ENCODE measurements around the gene KCND2.

KCND2 gene

GRCh38 chr7:120320218-120320961 lies 47.4 kb downstream of the KCND2 start:
- H3K9me3 Mint-ChIP-seq, result no peaks in the 10 kb centered on the region
- H3K4me3 Mint-ChIP-seq, result no peak overlapping the region
- no peaks in the 10 kb centered on the region for H3K36me3 Mint-ChIP-seq (ENCODE audit: low read depth)
- H3K4me1 Mint-ChIP-seq, result no peaks in the 10 kb centered on the region
- H3K27ac Mint-ChIP-seq, result no peak overlapping the region
- TF ChIP-seq, protein P1, sequence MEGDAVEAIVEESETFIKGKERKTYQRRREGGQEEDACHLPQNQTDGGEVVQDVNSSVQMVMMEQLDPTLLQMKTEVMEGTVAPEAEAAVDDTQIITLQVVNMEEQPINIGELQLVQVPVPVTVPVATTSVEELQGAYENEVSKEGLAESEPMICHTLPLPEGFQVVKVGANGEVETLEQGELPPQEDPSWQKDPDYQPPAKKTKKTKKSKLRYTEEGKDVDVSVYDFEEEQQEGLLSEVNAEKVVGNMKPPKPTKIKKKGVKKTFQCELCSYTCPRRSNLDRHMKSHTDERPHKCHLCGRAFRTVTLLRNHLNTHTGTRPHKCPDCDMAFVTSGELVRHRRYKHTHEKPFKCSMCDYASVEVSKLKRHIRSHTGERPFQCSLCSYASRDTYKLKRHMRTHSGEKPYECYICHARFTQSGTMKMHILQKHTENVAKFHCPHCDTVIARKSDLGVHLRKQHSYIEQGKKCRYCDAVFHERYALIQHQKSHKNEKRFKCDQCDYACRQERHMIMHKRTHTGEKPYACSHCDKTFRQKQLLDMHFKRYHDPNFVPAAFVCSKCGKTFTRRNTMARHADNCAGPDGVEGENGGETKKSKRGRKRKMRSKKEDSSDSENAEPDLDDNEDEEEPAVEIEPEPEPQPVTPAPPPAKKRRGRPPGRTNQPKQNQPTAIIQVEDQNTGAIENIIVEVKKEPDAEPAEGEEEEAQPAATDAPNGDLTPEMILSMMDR (IDR thresholded peaks at IDR 0.05; ENCODE audit: unreplicated experiment in 3 of 3), result no peak
- H3K27me3 Mint-ChIP-seq (ENCODE audit: low read depth), result no peaks in the 10 kb centered on the region

GRCh38 chr7:120327054-120327453 lies 54.1 kb downstream of the KCND2 start:
- Mint-ChIP-seq H3K4me3 (no peak overlapping the region), H3K27ac (no peak overlapping the region), H3K36me3 (ENCODE audit: low read depth) (no peaks in the 10 kb centered on the region), H3K27me3 (ENCODE audit: low read depth) (no peaks in the 10 kb centered on the region), H3K4me1 (no peaks in the 10 kb centered on the region), H3K9me3 (no peaks in the 10 kb centered on the region)
- TF ChIP-seq, protein P1 (IDR thresholded peaks at IDR 0.05; ENCODE audit: unreplicated experiment in 3 of 3), result no peak

- TF ChIP-seq, protein P1 (IDR thresholded peaks at IDR 0.05; ENCODE audit: unreplicated experiment in 3 of 3), result no peak
- no peak overlapping the region for H3K4me3 Mint-ChIP-seq
- no peaks in the 10 kb centered on the region for H3K36me3 Mint-ChIP-seq (ENCODE audit: low read depth)
- no peaks in the 10 kb centered on the region for H3K9me3 Mint-ChIP-seq
- no peak overlapping the region for H3K27ac Mint-ChIP-seq
- no peaks in the 10 kb centered on the region for H3K4me1 Mint-ChIP-seq
- no peaks in the 10 kb centered on the region for H3K27me3 Mint-ChIP-seq (ENCODE audit: low read depth)
Measured at GRCh38 chr7:120332433-120332832, 59.5 kb downstream of the KCND2 start.

- no peaks in the 10 kb centered on the region for H3K4me1 Mint-ChIP-seq
- H3K27me3 Mint-ChIP-seq (ENCODE audit: low read depth), result no peaks in the 10 kb centered on the region
- H3K4me3 Mint-ChIP-seq, result no peak overlapping the region
- H3K27ac Mint-ChIP-seq, result no peak overlapping the region
- TF ChIP-seq, protein P1 (IDR thresholded peaks at IDR 0.05; ENCODE audit: unreplicated experiment in 3 of 3), result no peak
- H3K9me3 Mint-ChIP-seq, result no peaks in the 10 kb centered on the region
- H3K36me3 Mint-ChIP-seq (ENCODE audit: low read depth), result no peaks in the 10 kb centered on the region
Measured at GRCh38 chr7:120334475-120334874, 61.5 kb downstream of the KCND2 start.

GRCh38 chr7:120337308-120337907 lies 64.4 kb downstream of the KCND2 start:
- Mint-ChIP-seq H3K9me3 (no peaks in the 10 kb centered on the region), H3K27me3 (ENCODE audit: low read depth) (no peaks in the 10 kb centered on the region), H3K27ac (no peak overlapping the region), H3K4me1 (no peaks in the 10 kb centered on the region), H3K4me3 (no peak overlapping the region), H3K36me3 (ENCODE audit: low read depth) (no peaks in the 10 kb centered on the region)
- TF ChIP-seq, protein P1 (IDR thresholded peaks at IDR 0.05; ENCODE audit: unreplicated experiment in 3 of 3), result peak; percentile 34 to 53 (median 41)

DNA sequence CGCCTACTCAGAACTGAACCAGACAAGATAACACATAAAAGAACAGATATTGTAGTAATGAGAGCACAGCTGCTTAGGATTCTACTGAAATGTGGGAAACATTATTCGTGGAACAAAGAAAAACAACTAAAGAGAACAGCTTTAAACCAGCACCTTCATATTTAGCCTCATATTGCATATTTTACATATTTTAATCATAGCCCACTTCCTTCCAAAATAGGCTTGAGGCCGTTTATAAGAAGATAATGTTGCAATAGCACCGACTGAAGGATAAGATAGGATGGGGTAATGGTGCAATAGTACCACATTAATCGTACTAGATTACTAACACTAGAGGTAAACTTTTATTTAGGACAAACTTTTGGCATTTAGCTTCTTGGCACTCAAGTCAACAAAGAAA lies 71.3 kb downstream of the KCND2 start:
- H3K4me3 Mint-ChIP-seq, result no peak overlapping the region
- H3K27ac Mint-ChIP-seq, result no peak overlapping the region
- H3K9me3 Mint-ChIP-seq, result no peaks in the 10 kb centered on the region
- H3K36me3 Mint-ChIP-seq (ENCODE audit: low read depth), result no peaks in the 10 kb centered on the region
- no peaks in the 10 kb centered on the region for H3K27me3 Mint-ChIP-seq (ENCODE audit: low read depth)
- TF ChIP-seq, protein P1 (IDR thresholded peaks at IDR 0.05; ENCODE audit: unreplicated experiment in 3 of 3), result no peak
- H3K4me1 Mint-ChIP-seq, result no peaks in the 10 kb centered on the region

All from nephron (organoid).